GM12878 (cell line): ENCODE measurements around the gene WWTR1. TPM values are rescaled to one million over a fixed set of nuclear protein-coding genes. Genes with fewer than 3 reads are reported as not detected.
A peak's percentile ranks its signal among the peaks of the same experiment; 100 is the strongest.

Experiments used
- ATF7 ChIP-seq: fragments of 450-650 bp; IDR thresholded peaks from 2 replicates; pipeline ENCODE4 v1.6.1; 2016; ENCODE audit warnings: low read depth, mild to moderate bottlenecking
- BCL11A ChIP-seq: IDR thresholded peaks from 2 replicates; pipeline ENCODE4 v1.6.1; 2011; ENCODE audit warnings: low read depth, low read length
- GABPA ChIP-seq: IDR thresholded peaks from 2 replicates; pipeline ENCODE4 v1.6.1; 2014; ENCODE audit warnings: antibody characterized with exemption, low read depth, mild to moderate bottlenecking, inconsistent platforms
- GATAD2B ChIP-seq: fragments of 450-650 bp; conservative IDR thresholded peaks from 2 replicates; pipeline ENCODE4 v1.6.1; 2017; ENCODE audit warnings: low read depth, mild to moderate bottlenecking, moderate library complexity
- HCFC1 ChIP-seq: fragments of 150-350 bp; IDR thresholded peaks from 2 replicates; pipeline ENCODE4 v1.6.1; 2014; ENCODE audit warnings: low read length
- SMAD1 ChIP-seq: fragments of 450-650 bp; IDR thresholded peaks from 2 replicates; pipeline ENCODE4 v1.6.1; 2018; ENCODE audit warnings: mild to moderate bottlenecking, low read depth; ENCODE audit not compliant: partially characterized antibody
- YY1 ChIP-seq: IDR thresholded peaks from 2 replicates; pipeline ENCODE4 v1.6.1; 2011; ENCODE audit warnings: low read depth, mild to moderate bottlenecking, low read length
- ZNF217 ChIP-seq: fragments of 450-650 bp; IDR thresholded peaks from 2 replicates; pipeline ENCODE4 v1.6.1; 2017; ENCODE audit warnings: antibody characterized with exemption, mild to moderate bottlenecking
- ZNF24 ChIP-seq: fragments of 450-650 bp; IDR thresholded peaks from 2 replicates; pipeline ENCODE4 v1.6.1; 2017; ENCODE audit warnings: antibody characterized with exemption, mild to moderate bottlenecking
- polyA plus RNA-seq, 11 experiments: library from polyadenylated mRNA; depleted of rRNA in 4 of 11; unstranded in 6 of 11; stranded (reverse) in 5 of 11; fragments of >200 nt; fragmentation: Nextera tagmentation in 4 of 11; fragmentation: Illumina TruSeq in 1 of 11; extraction: Ambion mirVana in 4 of 11; extraction: Trizol in 1 of 11; gene quantifications; 1 replicate in 1 of 11; 2 replicates in 10 of 11; pipeline versions ENCODE4 v1.2.1 to v1.2.3, GENCODE V29; 2011 to 2016; ENCODE audit warnings: inconsistent platforms in 2 of 11, missing spikeins in 2 of 11, low read depth in 1 of 11
- total RNA-seq, 4 experiments: library from RNA; depleted of rRNA in 3 of 4; stranded (reverse); fragments of >200 nt in 3 of 4; fragmentation: Illumina TruSeq in 1 of 4; extraction: Trizol in 1 of 4; gene quantifications; 2 replicates each; pipeline versions ENCODE4 v1.2.1 to v1.2.3, GENCODE V29; 2013 to 2021
- TF ChIP-seq, protein P1 (sequence below): fragments of 450-650 bp; IDR thresholded peaks from 2 replicates; pipeline ENCODE4 v1.6.1; 2018; ENCODE audit warnings: borderline replicate concordance, mild to moderate bottlenecking; ENCODE audit not compliant: partially characterized antibody
- TF ChIP-seq, protein P2 (sequence below): IDR thresholded peaks from 2 replicates; pipeline ENCODE4 v1.6.1; 2011; ENCODE audit warnings: low read depth, low read length, improper control_type of control experiment, borderline replicate concordance
- TF ChIP-seq, protein P3 (sequence below), 3 experiments: IDR thresholded peaks in 2 of 3; conservative IDR thresholded peaks in 1 of 3; 2 replicates each; pipeline ENCODE4 v1.5.1; 2011; ENCODE audit warnings: low read depth in 3 of 3, low read length in 3 of 3, mild to moderate bottlenecking in 3 of 3, control low read depth in 2 of 3, moderate library complexity in 2 of 3, inconsistent platforms in 1 of 3, mixed read lengths in 1 of 3; ENCODE audit not compliant: control insufficient read depth in 2 of 3, insufficient read depth in 1 of 3; ENCODE audit errors: extremely low read depth in 1 of 3
- TF ChIP-seq, protein P4 (sequence below): IDR thresholded peaks from 2 replicates; pipeline ENCODE4 v1.6.1; 2012; ENCODE audit warnings: low read depth, low read length, improper control_type of control experiment
- TF ChIP-seq, protein P5 (sequence below): fragments of 450-650 bp; IDR thresholded peaks from 2 replicates; pipeline ENCODE4 v1.6.1; 2016; ENCODE audit warnings: mild to moderate bottlenecking, moderate library complexity, borderline replicate concordance
- TF ChIP-seq, protein P6 (sequence below): fragments of 450-650 bp; conservative IDR thresholded peaks from 2 replicates; pipeline ENCODE4 v1.6.1; 2017; ENCODE audit warnings: mild to moderate bottlenecking, moderate library complexity

The WWTR1 gene
- total and polyA plus RNA-seq, 10 of the 15 experiments (the other 5 are each of a cell fraction or from before 2014, with no cell fraction given) = 2.5 to 18.5 (median 5.8) TPM

DNA sequence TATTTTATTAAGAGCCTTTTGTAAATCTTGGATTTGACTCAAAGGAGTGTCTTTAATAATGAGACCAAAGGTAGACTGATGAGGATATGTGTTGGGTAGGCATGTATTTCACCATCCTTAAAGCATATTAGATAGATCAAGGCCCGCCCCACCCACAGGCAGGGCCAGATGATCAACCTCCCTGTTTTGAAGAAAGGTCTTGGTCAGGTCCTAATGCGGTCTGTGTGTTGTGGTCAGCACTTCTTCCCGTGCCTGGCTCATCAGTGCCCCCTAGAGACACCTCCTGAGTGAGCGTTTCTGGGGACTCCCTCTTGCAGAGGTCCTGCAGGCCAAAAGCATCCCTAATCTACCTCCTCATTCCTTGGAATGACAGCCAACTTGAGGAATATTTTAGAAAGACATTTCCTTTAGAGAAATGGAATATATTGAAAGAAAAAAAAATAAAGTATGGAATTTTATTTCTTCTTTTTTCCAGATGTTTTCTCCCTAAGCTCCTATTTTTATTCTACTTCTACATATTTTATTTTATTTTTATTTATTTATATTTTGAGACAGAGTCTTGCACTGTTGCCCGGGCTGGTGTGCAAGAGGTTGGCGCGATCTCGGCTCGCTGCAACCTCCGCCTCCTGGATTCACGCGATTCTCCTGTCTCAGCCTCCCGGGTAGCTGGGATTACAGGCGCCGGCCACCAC is 177.4 kb downstream of the WWTR1 start (continued):
- TF ChIP-seq, protein P1, sequence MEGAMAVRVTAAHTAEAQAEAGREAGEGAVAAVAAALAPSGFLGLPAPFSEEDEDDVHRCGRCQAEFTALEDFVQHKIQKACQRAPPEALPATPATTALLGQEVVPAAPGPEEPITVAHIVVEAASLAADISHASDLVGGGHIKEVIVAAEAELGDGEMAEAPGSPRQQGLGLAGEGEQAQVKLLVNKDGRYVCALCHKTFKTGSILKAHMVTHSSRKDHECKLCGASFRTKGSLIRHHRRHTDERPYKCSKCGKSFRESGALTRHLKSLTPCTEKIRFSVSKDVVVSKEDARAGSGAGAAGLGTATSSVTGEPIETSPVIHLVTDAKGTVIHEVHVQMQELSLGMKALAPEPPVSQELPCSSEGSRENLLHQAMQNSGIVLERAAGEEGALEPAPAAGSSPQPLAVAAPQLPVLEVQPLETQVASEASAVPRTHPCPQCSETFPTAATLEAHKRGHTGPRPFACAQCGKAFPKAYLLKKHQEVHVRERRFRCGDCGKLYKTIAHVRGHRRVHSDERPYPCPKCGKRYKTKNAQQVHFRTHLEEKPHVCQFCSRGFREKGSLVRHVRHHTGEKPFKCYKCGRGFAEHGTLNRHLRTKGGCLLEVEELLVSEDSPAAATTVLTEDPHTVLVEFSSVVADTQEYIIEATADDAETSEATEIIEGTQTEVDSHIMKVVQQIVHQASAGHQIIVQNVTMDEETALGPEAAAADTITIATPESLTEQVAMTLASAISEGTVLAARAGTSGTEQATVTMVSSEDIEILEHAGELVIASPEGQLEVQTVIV = no peak
- TF ChIP-seq, protein P2, sequence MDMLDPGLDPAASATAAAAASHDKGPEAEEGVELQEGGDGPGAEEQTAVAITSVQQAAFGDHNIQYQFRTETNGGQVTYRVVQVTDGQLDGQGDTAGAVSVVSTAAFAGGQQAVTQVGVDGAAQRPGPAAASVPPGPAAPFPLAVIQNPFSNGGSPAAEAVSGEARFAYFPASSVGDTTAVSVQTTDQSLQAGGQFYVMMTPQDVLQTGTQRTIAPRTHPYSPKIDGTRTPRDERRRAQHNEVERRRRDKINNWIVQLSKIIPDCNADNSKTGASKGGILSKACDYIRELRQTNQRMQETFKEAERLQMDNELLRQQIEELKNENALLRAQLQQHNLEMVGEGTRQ = no peak
- TF ChIP-seq, protein P3, sequence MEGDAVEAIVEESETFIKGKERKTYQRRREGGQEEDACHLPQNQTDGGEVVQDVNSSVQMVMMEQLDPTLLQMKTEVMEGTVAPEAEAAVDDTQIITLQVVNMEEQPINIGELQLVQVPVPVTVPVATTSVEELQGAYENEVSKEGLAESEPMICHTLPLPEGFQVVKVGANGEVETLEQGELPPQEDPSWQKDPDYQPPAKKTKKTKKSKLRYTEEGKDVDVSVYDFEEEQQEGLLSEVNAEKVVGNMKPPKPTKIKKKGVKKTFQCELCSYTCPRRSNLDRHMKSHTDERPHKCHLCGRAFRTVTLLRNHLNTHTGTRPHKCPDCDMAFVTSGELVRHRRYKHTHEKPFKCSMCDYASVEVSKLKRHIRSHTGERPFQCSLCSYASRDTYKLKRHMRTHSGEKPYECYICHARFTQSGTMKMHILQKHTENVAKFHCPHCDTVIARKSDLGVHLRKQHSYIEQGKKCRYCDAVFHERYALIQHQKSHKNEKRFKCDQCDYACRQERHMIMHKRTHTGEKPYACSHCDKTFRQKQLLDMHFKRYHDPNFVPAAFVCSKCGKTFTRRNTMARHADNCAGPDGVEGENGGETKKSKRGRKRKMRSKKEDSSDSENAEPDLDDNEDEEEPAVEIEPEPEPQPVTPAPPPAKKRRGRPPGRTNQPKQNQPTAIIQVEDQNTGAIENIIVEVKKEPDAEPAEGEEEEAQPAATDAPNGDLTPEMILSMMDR (IDR thresholded peaks at IDR 0.05 in 2 of 3, conservative IDR thresholded peaks at IDR 0.05 in 1 of 3; ENCODE audit: control insufficient read depth in 2 of 3, extremely low read depth in 1 of 3, insufficient read depth in 1 of 3, low read depth in 3 of 3, low read length in 3 of 3) = peak; percentile 86 to 95 (median 93)
- TF ChIP-seq GABPA (no peak), GATAD2B (no peak), HCFC1 (no peak), BCL11A (no peak), ATF7 (no peak), YY1 (0 out of 2 replicates have a peak, but pooled peaks have one; percentile 52), ZNF217 (no peak), SMAD1 (no peak), ZNF24 (no peak; the same call in 1 of the 2 replicates)
- TF ChIP-seq, protein P4, sequence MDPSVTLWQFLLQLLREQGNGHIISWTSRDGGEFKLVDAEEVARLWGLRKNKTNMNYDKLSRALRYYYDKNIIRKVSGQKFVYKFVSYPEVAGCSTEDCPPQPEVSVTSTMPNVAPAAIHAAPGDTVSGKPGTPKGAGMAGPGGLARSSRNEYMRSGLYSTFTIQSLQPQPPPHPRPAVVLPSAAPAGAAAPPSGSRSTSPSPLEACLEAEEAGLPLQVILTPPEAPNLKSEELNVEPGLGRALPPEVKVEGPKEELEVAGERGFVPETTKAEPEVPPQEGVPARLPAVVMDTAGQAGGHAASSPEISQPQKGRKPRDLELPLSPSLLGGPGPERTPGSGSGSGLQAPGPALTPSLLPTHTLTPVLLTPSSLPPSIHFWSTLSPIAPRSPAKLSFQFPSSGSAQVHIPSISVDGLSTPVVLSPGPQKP = no peak
- TF ChIP-seq, protein P5, sequence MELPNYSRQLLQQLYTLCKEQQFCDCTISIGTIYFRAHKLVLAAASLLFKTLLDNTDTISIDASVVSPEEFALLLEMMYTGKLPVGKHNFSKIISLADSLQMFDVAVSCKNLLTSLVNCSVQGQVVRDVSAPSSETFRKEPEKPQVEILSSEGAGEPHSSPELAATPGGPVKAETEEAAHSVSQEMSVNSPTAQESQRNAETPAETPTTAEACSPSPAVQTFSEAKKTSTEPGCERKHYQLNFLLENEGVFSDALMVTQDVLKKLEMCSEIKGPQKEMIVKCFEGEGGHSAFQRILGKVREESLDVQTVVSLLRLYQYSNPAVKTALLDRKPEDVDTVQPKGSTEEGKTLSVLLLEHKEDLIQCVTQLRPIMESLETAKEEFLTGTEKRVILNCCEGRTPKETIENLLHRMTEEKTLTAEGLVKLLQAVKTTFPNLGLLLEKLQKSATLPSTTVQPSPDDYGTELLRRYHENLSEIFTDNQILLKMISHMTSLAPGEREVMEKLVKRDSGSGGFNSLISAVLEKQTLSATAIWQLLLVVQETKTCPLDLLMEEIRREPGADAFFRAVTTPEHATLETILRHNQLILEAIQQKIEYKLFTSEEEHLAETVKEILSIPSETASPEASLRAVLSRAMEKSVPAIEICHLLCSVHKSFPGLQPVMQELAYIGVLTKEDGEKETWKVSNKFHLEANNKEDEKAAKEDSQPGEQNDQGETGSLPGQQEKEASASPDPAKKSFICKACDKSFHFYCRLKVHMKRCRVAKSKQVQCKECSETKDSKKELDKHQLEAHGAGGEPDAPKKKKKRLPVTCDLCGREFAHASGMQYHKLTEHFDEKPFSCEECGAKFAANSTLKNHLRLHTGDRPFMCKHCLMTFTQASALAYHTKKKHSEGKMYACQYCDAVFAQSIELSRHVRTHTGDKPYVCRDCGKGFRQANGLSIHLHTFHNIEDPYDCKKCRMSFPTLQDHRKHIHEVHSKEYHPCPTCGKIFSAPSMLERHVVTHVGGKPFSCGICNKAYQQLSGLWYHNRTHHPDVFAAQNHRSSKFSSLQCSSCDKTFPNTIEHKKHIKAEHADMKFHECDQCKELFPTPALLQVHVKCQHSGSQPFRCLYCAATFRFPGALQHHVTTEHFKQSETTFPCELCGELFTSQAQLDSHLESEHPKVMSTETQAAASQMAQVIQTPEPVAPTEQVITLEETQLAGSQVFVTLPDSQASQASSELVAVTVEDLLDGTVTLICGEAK = no peak
- TF ChIP-seq, protein P6, sequence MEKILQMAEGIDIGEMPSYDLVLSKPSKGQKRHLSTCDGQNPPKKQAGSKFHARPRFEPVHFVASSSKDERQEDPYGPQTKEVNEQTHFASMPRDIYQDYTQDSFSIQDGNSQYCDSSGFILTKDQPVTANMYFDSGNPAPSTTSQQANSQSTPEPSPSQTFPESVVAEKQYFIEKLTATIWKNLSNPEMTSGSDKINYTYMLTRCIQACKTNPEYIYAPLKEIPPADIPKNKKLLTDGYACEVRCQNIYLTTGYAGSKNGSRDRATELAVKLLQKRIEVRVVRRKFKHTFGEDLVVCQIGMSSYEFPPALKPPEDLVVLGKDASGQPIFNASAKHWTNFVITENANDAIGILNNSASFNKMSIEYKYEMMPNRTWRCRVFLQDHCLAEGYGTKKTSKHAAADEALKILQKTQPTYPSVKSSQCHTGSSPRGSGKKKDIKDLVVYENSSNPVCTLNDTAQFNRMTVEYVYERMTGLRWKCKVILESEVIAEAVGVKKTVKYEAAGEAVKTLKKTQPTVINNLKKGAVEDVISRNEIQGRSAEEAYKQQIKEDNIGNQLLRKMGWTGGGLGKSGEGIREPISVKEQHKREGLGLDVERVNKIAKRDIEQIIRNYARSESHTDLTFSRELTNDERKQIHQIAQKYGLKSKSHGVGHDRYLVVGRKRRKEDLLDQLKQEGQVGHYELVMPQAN = no peak
